A673 (cell line): ENCODE measurements around the gene UTP3. TPM values are rescaled to one million over a fixed set of nuclear protein-coding genes. Genes with fewer than 3 reads are reported as not detected.
"Not testable (repeated sequence)": the region's sequence is repeated elsewhere in the genome, so short reads cannot be mapped to it uniquely, and the experiment has no call there.

ENCODE experiments used
- BruUV-seq: library from RNA; stranded (reverse); fragments of 400-500 nt; replicated peaks from 2 replicates; lab custom pipeline; 2021; lab: Mats Ljungman, UMichigan
- CTCF ChIA-PET: fragments of 300-600 bp; sonication (Branson Sonifier 250); formaldehyde crosslinking; loops from one replicate; lab custom pipeline; 2022; ENCODE audit warnings: antibody characterized with exemption; lab: Charles Lee
- POLR2A ChIA-PET: fragments of 300-600 bp; sonication (Branson Sonifier 250); formaldehyde crosslinking; loops from one replicate; lab custom pipeline; 2022; ENCODE audit warnings: antibody characterized with exemption; ENCODE audit not compliant: low non-redundant PET; lab: Charles Lee
- DNase-seq: peaks from one replicate; pipeline ENCODE4 v3.0.0-alpha.2; 2015; ENCODE audit warnings: low spot score
- H3K27ac ChIP-seq: fragments of 200-600 bp; sonication (generic); 2 replicates; pipeline ENCODE4 v1.5.1; 2016; ENCODE audit warnings: mixed run types, low read depth, mild to moderate bottlenecking, mixed read lengths, antibody characterized with exemption, low read length; ENCODE audit not compliant: poor library complexity, severe bottlenecking
- H3K27me3 ChIP-seq: fragments of 200-600 bp; sonication (generic); replicated peaks from 2 replicates; pipeline ENCODE4 v1.6.1; 2017; ENCODE audit warnings: mixed run types, low read depth, mild to moderate bottlenecking, mixed read lengths, antibody characterized with exemption, low read length; ENCODE audit not compliant: insufficient read depth, poor library complexity
- H3K36me3 ChIP-seq: fragments of 200-600 bp; sonication (generic); 2 replicates; pipeline ENCODE4 v1.6.1; 2016; ENCODE audit warnings: mixed run types, mild to moderate bottlenecking, mixed read lengths, antibody characterized with exemption, low read length; ENCODE audit not compliant: insufficient read depth, poor library complexity, severe bottlenecking
- H3K4me1 ChIP-seq: fragments of 200-600 bp; sonication (generic); 2 replicates; pipeline ENCODE4 v1.6.1; 2017; ENCODE audit warnings: mixed run types, mild to moderate bottlenecking, mixed read lengths, antibody characterized with exemption, low read length; ENCODE audit not compliant: insufficient read depth, poor library complexity, severe bottlenecking
- H3K4me3 ChIP-seq: fragments of 200-600 bp; sonication (generic); 2 replicates; pipeline ENCODE4 v1.5.1; 2016; ENCODE audit warnings: low read depth, mixed run types, mild to moderate bottlenecking, mixed read lengths, low read length; ENCODE audit not compliant: poor library complexity, severe bottlenecking
- H3K9me3 ChIP-seq: fragments of 200-600 bp; sonication (generic); 2 replicates; pipeline ENCODE4 v1.6.1; 2016; ENCODE audit warnings: mixed run types, low read depth, mild to moderate bottlenecking, mixed read lengths, antibody characterized with exemption, low read length; ENCODE audit not compliant: poor library complexity, severe bottlenecking
- EZH2 ChIP-seq: fragments of 200-600 bp; sonication (generic); IDR thresholded peaks from 2 replicates; pipeline ENCODE4 v1.6.1; 2017; ENCODE audit warnings: borderline replicate concordance, low read depth, mild to moderate bottlenecking, mixed read lengths, antibody characterized with exemption, low read length; ENCODE audit not compliant: poor library complexity, severe bottlenecking
- intact Hi-C: fragments of 100-400 bp; cut with micrococcal nuclease; formaldehyde crosslinking; loops from one replicate; pipeline ENCODE4 v1.10.0; 2022; ENCODE audit not compliant: unreplicated experiment
- total RNA-seq: library from RNA; stranded (reverse); gene quantifications from 2 replicates; pipeline ENCODE4 v1.2.3, GENCODE V29; 2021
- TF ChIP-seq, protein P1 (sequence below): fragments of 300-800, 200-600 bp; sonication (generic); conservative IDR thresholded peaks from 2 replicates; pipeline ENCODE4 v1.5.1; 2017; ENCODE audit warnings: low read depth, mild to moderate bottlenecking, antibody characterized with exemption, low read length, moderate library complexity, mixed read lengths

The UTP3 gene
- total RNA-seq, 1 experiment from 2014 or later: 17.1 TPM

DNA sequence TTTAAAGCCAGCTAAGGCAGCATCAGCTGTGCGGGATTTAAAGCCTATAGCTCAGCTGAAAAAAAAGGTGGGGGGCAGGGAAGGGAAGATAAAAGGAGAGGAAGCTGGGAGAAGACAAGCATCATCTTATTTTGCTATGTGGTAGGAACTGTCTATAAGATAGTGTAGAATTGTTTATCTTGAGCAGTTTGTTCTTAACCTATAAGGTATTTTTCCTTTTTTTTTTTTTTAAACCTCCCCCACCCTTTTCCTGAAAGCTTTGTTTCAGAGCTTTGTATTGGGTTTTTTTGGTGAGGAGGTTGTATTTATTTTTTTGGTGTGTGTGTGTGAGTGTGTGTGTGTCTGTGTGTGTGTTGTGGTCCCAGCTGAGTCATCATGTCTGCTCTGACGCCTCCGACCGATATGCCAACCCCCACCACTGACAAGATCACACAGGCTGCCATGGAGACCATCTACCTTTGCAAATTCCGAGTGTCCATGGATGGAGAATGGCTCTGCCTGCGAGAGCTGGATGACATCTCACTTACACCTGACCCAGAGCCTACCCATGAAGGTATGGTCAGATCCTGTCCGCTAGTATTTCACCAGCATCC, 34.0 kb downstream of the UTP3 start:
- Histone ChIP-seq H3K27ac (no peak overlapping the region), H3K27me3 (no peaks in the 10 kb centered on the region), H3K4me3 (no peak overlapping the region), H3K4me1 (no peaks in the 10 kb centered on the region), H3K9me3 (no peaks in the 10 kb centered on the region), H3K36me3 (no peaks in the 10 kb centered on the region)
- no TSS peak for BruUV-seq
- ChIA-PET CTCF (no interaction called here), POLR2A (no interaction called here)
- TF ChIP-seq, protein P1, sequence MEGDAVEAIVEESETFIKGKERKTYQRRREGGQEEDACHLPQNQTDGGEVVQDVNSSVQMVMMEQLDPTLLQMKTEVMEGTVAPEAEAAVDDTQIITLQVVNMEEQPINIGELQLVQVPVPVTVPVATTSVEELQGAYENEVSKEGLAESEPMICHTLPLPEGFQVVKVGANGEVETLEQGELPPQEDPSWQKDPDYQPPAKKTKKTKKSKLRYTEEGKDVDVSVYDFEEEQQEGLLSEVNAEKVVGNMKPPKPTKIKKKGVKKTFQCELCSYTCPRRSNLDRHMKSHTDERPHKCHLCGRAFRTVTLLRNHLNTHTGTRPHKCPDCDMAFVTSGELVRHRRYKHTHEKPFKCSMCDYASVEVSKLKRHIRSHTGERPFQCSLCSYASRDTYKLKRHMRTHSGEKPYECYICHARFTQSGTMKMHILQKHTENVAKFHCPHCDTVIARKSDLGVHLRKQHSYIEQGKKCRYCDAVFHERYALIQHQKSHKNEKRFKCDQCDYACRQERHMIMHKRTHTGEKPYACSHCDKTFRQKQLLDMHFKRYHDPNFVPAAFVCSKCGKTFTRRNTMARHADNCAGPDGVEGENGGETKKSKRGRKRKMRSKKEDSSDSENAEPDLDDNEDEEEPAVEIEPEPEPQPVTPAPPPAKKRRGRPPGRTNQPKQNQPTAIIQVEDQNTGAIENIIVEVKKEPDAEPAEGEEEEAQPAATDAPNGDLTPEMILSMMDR: no peak
- TF ChIP-seq EZH2: no peak
- intact Hi-C loops: no loop called here
- DNase-seq: no peak

DNA sequence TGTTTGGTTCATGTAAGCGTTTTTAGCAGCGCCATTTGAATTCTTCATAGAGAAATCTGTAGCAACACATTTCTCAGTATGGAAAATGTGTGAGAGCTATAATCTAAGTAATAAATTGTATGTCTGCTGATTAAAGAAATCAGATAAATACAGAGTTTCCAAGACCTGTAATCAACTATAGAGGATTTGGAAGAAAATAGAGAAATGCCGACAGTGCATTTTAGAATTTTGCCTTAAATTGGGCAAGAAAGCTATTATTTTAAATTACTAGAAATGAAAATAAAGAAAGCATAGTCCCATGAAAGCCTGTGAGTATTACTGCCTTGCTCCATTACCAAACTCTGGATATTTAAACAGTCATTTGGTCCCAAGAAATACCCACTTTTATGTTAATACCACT, 36.1 kb downstream of the UTP3 start:
- no peak for DNase-seq
- H3K9me3 ChIP-seq: no peaks in the 10 kb centered on the region
- intact Hi-C loops: no loop called here
- TF ChIP-seq EZH2: no peak
- TF ChIP-seq, protein P1: no peak
- BruUV-seq: no TSS peak
- H3K27ac ChIP-seq: no peak overlapping the region
- no peaks in the 10 kb centered on the region for H3K36me3 ChIP-seq
- H3K4me1 ChIP-seq: no peaks in the 10 kb centered on the region
- POLR2A ChIA-PET: no interaction called here
- CTCF ChIA-PET: no interaction called here
- H3K27me3 ChIP-seq: no peaks in the 10 kb centered on the region
- H3K4me3 ChIP-seq: no peak overlapping the region

DNA sequence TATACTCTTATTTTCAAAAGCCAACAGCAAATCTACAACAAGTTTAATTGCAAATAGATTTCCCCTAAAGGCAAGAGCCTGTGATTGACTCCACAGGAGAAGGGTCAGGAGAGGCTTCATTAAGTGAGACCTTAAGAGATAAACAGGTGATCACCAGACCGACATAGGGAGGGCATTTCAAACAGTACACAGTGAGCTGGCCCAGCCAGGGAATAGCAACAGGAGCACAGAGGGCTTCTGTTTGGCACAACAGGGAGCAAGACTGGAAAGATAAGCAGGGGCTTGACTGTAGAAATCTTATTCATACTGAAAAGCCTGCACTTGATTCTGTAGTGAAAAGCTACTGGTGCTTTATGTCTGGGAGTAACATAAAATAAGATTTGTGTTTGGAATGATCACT, 37.3 kb downstream of the UTP3 start:
- Histone ChIP-seq H3K27ac (no peak overlapping the region), H3K9me3 (no peaks in the 10 kb centered on the region), H3K36me3 (no peaks in the 10 kb centered on the region), H3K4me3 (no peak overlapping the region), H3K27me3 (no peaks in the 10 kb centered on the region), H3K4me1 (no peaks in the 10 kb centered on the region)
- no peak for DNase-seq
- TF ChIP-seq, protein P1: no peak
- TF ChIP-seq EZH2: no peak
- ChIA-PET CTCF (no interaction called here), POLR2A (no interaction called here)
- BruUV-seq: no TSS peak
- intact Hi-C loops: no loop called here

DNA sequence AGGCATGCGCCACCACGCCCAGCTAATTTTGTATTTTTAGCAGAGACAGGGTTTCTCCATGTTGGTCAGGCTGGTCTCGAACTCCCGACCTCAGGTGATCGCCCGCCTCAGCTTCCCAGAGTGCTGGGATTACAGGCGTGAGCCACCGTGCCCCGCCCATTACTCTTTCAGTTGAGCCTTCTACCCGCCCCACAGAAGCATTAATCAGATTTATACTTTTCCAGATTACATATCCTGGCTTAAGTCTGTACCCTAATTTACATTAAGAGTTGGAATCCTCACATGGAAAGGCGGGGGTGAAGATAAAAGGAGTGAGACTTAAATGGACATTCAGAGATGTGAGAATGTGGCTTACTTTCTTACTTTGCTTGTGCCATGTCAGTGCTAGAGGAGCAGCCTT, 38.2 kb downstream of the UTP3 start:
- intact Hi-C loops, POLR2A ChIA-PET, CTCF ChIA-PET, BruUV-seq, H3K4me1 ChIP-seq, H3K36me3 ChIP-seq, H3K27ac ChIP-seq, H3K4me3 ChIP-seq, H3K27me3 ChIP-seq, DNase-seq, H3K9me3 ChIP-seq: not testable (repeated sequence)
